Mucosa of rectum (tissue), 2 donors: Measurements from ENCODE around the gene RALGDS.

Experiments
- H3K27ac ChIP-seq, 2 donors: one replicate each; pipeline ENCODE4 v1.7.0; 2013; ENCODE audit warnings: inconsistent platforms in 2 of 2, low read depth in 2 of 2, low read length in 2 of 2
- H3K27me3 ChIP-seq, 2 donors: one replicate each; pipeline ENCODE4 v1.7.0; 2013; ENCODE audit warnings: low read length in 2 of 2; ENCODE audit not compliant: control insufficient read depth in 2 of 2, insufficient read depth in 2 of 2
- H3K36me3 ChIP-seq, 2 donors: one replicate each; pipeline ENCODE4 v1.7.0; 2013; ENCODE audit warnings: low read length in 2 of 2; ENCODE audit not compliant: control insufficient read depth in 2 of 2, insufficient read depth in 2 of 2
- H3K4me1 ChIP-seq, 2 donors: one replicate each; pipeline ENCODE4 v1.7.0; 2013; ENCODE audit warnings: low read length in 2 of 2, mild to moderate bottlenecking in 1 of 2; ENCODE audit not compliant: control insufficient read depth in 2 of 2, insufficient read depth in 2 of 2
- H3K4me3 ChIP-seq, 2 donors: one replicate each; pipeline ENCODE4 v1.7.0; 2013; ENCODE audit warnings: low read length in 2 of 2
- H3K9ac ChIP-seq, 2 donors: one replicate each; pipeline ENCODE4 v1.7.0; 2013; ENCODE audit warnings: low read length in 2 of 2, low read depth in 1 of 2, mild to moderate bottlenecking in 1 of 2
- H3K9me3 ChIP-seq, 2 donors: one replicate each; pipeline ENCODE4 v1.7.0; 2013; ENCODE audit warnings: low read length in 2 of 2; ENCODE audit not compliant: control insufficient read depth in 2 of 2
- donor health status: healthy.
- donor health status: Normal muscosa, but diverticular disease.

RALGDS gene

DNA sequence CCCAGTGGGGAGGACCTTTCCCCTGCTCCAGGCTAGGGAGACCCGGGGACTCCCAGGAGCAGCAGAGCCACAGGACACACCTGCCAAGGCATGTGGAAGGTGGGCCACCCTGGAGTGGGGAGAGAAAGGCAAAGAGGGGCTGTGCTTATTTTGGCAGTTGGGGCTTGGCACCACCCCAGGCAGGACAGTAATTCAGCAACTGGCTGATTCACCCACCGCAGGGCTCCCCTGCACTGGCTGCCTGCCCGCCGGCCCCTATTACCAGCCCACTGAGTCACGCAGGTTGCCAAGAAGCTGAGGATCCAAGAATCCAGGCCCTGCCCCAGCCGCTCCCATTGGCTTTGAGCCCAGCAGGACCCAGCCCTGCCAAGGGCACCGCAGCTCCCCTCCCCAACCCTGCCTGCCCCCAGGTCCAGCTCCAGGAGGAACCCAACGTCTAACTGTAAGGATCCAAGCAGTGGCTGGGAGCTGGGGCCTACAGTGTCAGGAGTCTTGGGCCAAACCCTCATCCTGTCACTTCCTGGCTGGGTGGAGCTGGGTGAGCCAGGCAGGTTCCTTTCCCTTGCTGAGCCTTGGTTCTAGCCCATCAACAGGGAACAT, 14.2 kb upstream of the RALGDS start:
- H3K9ac ChIP-seq, result peak overlapping the region; percentile 70 to 97
- peak overlapping the region; percentile 42 to 47 for H3K4me3 ChIP-seq
- H3K36me3 ChIP-seq, result no peaks in the 10 kb centered on the region
- H3K9me3 ChIP-seq, result no peaks in the 10 kb centered on the region
- H3K4me1 ChIP-seq, result peaks cover 72 to 73% of the 10 kb centered on the region in 2 donors
- no peaks in the 10 kb centered on the region for H3K27me3 ChIP-seq
- H3K27ac ChIP-seq, result peak overlapping the region; percentile 96 to 100

DNA sequence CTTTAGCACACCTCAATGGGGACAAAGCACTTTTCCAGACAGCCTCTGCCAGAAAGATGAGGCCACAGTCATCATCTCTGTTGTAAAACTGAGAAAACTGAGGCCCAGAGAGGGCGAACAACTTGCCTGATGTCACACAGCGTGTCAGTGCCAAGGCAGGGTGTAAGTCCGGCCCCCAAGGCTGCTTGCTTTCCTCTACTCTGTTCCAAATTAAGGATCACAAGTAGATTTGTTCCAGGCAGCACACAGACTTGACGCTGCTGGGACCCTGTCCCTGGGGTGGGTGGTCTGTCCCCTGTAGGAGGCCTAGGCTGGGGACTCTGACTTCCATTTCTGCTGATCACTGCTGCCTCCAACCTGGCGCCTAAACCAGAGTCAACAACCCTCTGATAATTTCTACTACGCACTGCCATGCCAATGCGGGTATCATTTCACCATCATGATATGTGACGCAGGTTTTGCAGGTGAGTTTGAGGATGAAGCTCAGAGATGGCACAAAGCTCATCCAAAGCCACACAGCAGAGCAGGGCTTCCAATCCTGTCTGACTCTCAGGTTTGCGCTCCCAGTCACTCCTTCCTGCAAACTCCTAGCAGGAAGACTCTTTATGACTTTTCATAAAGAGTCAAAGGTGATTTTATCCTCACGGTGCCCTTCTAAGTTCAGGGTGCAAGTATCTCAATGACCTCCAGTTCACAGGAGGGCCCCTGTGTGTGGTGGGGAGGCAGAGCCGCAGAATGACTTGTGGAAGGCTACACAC, 13.5 kb upstream of the RALGDS start:
- H3K4me3 ChIP-seq, result peak overlapping the region; percentile 47 to 50
- H3K9ac ChIP-seq, result peak overlapping the region; percentile 70 to 97
- no peaks in the 10 kb centered on the region for H3K36me3 ChIP-seq
- peaks cover 69% of the 10 kb centered on the region in 2 donors for H3K4me1 ChIP-seq
- H3K27ac ChIP-seq, result peak overlapping the region; percentile 96 to 100
- no peaks in the 10 kb centered on the region for H3K9me3 ChIP-seq
- H3K27me3 ChIP-seq, result no peaks in the 10 kb centered on the region

DNA sequence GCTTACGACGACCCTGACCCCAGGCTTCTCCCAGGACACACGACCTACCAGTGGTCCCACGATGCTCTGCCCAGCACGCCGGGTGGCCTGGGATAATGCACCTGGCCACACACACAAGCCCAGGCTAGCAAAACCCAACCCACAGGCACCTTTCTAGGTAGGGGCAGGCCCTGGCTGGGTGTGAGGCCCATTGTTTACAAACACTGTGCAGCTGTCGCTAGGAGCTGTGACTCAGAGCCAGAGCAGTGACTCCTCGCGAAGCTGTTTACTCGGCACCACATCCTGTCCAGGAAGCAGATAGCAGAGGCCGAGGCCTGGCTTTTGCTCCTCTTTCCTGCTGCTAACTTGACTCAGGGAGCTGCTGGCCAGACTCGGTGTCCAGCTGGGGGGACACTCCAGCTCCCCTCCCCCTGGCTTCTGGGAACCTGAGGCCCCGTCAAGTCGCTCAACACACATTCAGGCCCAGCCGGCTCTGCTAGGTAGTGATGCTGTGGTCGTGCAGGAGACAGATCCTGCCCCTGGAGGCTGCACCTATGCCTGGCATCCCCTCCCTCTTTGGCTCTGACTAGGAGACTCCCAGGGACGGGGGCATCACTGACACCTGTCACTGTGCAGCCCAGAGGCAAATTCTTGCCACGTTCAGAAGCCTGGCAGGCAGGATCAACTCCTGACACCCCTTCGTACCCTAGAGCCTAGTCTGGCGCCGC, 12.8 kb upstream of the RALGDS start:
- Histone ChIP-seq H3K27ac (peak overlapping the region; percentile 96 to 100), H3K36me3 (no peaks in the 10 kb centered on the region), H3K4me3 (peak overlapping the region; percentile 41 to 50), H3K27me3 (no peaks in the 10 kb centered on the region), H3K4me1 (peaks cover 63 to 65% of the 10 kb centered on the region in 2 donors), H3K9ac (peak overlapping the region; percentile 70 to 97), H3K9me3 (no peaks in the 10 kb centered on the region)

DNA sequence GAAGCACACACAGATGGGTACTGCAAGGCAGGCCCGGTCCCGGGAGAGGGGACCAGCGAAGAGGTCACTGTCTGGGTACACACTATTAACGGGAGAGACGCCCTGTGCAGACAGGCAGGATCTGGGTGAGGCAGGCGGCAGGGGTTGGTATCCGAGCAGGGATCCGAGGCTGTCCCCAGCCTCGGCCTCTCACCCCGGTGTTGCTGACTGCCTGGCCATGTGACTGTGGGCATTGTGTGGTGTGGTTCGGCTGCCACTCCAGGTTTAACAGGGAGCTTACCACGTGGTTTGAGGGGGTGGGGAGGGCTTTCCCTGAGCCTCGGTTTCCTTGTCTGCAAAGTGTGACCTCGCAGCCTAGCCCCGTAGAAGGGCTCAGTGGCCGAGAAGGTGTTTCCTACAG, 11.1 kb upstream of the RALGDS start:
- Histone ChIP-seq H3K9me3 (no peaks in the 10 kb centered on the region), H3K36me3 (no peaks in the 10 kb centered on the region), H3K27ac (peak overlapping the region in 1 of 2 donors; percentile 100), H3K9ac (no peak overlapping the region), H3K4me1 (peaks cover 53 to 60% of the 10 kb centered on the region in 2 donors), H3K4me3 (no peak overlapping the region), H3K27me3 (no peaks in the 10 kb centered on the region)

DNA sequence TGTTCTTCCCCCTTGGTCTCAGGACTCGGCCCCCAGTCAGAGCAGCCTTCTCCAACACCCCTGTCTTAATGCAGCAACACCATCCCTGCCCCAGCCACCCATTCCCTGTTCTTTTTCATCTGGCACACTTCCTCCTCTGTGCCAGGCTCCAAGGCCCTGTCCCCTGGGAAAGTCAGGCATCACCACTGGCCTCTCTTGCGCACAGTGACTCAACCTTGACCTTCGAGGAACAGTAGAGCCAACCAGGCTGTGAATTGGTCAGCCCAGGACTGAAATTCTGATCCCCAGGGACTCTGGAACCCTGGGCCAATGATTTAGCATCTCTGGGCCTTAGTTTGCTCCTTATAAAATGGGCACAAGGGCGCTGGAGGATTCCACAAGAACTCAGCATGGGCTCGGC, 10.5 kb upstream of the RALGDS start:
- Histone ChIP-seq H3K27me3 (no peaks in the 10 kb centered on the region), H3K4me3 (no peak overlapping the region), H3K27ac (peak overlapping the region; percentile 44 to 100), H3K4me1 (peaks cover 58 to 63% of the 10 kb centered on the region in 2 donors), H3K36me3 (no peaks in the 10 kb centered on the region), H3K9ac (no peak overlapping the region), H3K9me3 (no peaks in the 10 kb centered on the region)

DNA sequence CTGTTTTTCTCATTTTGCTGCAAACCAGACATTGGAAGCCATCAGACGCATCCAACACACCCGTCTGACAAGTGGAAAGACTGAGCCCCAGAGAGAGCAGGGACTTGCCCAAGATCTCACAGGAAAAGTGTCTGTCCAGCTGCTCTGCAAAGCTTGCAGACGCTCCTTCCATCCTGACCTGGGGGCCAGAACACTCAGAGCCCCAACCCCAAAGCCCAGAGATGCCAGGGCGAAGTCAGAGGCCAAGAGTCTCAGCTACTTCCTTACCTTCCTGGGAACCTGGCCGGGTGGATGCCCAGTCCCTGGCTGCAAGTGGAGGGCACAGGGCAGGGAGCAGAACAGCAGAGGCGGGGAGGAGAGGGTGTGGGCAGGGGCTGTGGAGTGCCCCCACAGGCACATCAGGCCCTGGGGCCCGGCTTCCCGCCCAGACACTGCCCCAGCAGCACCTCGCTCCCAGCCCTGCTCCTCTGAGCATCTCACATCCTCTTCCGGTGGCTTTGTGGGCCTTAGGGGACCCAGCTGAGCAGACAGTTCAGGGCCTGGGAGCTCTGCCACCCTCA, 9.7 kb upstream of the RALGDS start:
- no peaks in the 10 kb centered on the region for H3K36me3 ChIP-seq
- no peaks in the 10 kb centered on the region for H3K27me3 ChIP-seq
- peak overlapping the region; percentile 5 to 41 for H3K9ac ChIP-seq
- H3K27ac ChIP-seq, result peak overlapping the region; percentile 14 to 100
- H3K4me3 ChIP-seq, result peak overlapping the region; percentile 14 to 37
- peaks cover 53 to 64% of the 10 kb centered on the region in 2 donors for H3K4me1 ChIP-seq
- no peaks in the 10 kb centered on the region for H3K9me3 ChIP-seq

DNA sequence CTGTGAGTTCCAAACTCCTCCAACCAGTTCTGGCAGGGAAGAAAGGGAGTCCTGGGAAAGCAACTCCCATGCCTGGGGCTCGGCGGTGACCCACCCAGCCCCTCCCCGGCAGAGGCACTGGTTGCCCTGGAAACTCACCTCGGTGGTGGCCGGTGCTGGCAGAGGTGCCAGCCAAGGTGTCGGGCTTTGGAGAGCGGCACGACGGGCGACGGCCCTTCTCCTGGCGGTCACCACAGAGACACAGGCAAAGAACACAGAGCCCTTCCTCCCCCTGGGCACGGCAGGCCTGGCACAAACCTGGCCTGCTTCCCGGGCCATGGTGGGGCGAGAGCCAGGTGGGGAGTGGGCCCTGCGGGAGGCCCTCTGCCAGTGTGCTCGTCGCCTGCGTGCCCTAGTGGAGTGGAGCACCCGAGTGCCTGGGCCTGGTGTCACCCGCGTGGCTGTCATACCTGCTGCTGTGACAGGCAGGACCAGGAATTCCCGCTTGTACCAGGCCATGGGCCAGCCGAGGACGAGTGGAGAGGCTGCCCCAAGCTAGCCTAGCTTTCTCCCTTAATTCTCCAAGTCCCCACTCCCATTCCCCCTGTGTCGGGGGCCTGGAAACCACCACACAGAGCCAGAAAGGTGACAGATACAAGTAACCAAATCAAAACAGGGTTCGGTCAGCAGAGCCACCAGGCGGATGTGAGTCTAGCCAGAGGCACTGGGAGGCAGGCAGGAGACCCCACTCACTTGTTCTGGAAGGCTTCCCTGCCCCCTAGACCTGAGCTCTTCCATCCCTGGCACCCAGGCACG, 8.2 kb upstream of the RALGDS start:
- Histone ChIP-seq H3K9me3 (no peaks in the 10 kb centered on the region), H3K4me3 (no peak overlapping the region), H3K27me3 (no peaks in the 10 kb centered on the region), H3K27ac (no peak overlapping the region), H3K36me3 (no peaks in the 10 kb centered on the region), H3K9ac (no peak overlapping the region), H3K4me1 (peaks cover 38 to 59% of the 10 kb centered on the region in 2 donors)

DNA sequence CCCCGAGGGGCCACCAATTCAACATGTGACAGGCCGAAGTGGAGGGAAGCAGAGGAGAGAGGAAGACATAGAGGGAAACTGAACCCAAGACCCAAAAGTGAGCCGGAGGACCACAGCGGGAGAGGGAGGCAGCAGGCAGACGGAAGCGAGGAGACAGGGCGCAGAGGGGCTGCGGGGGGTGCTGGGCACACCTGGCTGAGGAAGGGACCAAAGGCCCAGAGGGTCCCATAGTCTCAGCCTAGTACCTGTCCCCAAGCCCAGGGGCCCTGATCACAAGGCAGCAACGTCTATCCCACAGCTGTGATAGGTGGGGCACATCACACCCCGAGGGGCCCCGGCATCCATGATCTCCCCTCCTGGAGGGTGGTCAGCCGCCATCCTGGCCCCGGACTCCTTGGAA, 7.1 kb upstream of the RALGDS start:
- peak overlapping the region; percentile 48 to 78 for H3K27ac ChIP-seq
- H3K9ac ChIP-seq, result no peak overlapping the region
- H3K4me1 ChIP-seq, result peaks cover 30 to 52% of the 10 kb centered on the region in 2 donors
- no peak overlapping the region for H3K4me3 ChIP-seq
- no peaks in the 10 kb centered on the region for H3K36me3 ChIP-seq
- H3K27me3 ChIP-seq, result no peaks in the 10 kb centered on the region
- H3K9me3 ChIP-seq, result no peaks in the 10 kb centered on the region

DNA sequence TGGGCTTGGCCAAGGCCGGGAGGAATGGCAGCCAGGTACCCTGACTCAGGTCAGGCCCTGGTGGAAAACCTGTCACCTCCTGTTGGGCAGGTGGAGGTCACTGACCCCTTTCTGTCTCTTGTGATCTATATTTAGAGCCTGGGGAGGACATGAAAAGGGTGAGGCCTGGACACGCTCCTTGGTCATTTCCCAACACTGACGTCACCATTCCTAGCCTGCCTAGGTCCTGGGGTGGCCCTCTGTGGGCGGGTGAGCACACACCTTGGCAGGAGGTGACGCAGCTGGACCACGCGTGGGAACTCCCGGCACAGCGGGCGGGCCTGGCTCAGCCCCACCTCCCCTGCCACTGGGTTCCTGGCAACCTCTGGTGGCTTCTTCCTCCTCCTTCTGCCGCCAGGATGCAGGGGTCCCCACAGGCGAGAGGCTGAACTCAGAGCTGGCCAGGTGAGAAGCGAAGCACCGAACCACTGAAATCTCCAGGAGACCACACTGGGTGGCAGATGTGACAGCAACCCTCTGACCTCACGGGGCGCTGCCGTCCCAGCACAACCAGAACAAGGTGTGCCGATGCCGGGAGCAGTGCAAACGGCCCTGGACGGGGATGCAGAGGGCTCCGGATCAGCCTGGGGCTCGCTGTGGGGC, 6.4 kb upstream of the RALGDS start:
- no peak overlapping the region for H3K4me3 ChIP-seq
- H3K9me3 ChIP-seq, result no peaks in the 10 kb centered on the region
- H3K4me1 ChIP-seq, result peaks cover 28 to 54% of the 10 kb centered on the region in 2 donors
- no peaks in the 10 kb centered on the region for H3K27me3 ChIP-seq
- no peak overlapping the region for H3K9ac ChIP-seq
- H3K27ac ChIP-seq, result peak overlapping the region; percentile 67 to 78
- no peaks in the 10 kb centered on the region for H3K36me3 ChIP-seq
